COR-L47 (cell line): ENCODE data around the gene A4GALT.
"Not testable (repeated sequence)": the region's sequence is repeated elsewhere in the genome, so short reads cannot be mapped to it uniquely, and the experiment has no call there.

Experiments used
- DNase-seq: peaks from one replicate; lab custom pipeline; 2025; lab: John Stamatoyannopoulos, UW

The A4GALT gene

DNA sequence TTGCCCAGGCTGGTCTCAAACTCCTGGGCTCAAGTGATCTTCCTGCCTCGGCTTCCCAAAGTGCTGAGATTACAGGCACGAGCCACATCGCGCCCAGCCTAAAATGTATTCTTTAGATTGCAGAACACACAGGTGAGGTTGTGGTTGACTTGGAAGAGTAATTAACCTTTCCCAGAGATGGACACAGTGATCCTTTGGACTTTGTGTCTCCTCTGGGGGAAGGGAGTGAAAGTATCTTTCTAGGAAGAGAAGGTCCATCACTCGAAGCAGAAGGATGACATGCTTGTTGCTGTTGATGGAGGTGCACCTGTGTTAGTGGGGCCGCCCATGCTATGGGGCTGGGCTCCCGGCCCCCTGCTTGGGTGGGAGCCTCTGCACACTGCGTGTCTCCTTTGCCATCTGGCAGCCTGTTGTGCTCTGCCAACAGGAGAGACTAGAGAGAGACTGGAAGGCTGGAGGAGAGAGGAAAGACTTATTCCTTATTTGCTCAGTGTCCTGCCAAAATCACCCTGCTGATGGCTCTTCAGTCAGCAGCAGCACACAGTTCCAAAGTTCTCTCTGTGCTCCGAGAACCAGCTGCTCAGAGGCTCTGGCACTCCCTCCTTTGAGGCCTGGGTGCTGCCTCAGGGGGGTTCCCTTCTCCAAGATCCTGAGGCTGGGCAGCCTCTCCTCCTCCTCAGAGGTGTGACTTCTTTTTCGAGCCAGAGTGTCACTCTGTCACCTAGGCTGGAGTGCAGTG, 38.4 kb downstream of the A4GALT start:
- no peak for DNase-seq

DNA sequence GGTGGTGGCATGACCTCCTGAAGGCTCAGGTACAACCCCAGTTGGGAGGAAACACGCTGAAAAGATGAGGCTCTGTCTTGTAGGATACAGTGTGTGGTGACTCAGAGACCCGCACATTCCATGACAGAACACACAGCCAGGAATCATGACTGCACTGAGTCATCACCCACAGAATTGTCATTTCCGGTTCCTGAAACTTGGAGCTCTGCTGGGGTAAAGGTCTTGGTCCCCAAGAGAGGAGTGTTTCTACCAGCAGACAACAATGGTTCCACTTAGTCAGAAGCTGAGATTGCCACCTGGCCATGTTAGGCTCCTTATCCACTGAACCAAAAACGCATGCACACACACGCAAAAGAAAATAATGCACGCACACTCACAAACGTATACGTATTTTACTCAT, 40.0 kb downstream of the A4GALT start:
- no peak for DNase-seq

DNA sequence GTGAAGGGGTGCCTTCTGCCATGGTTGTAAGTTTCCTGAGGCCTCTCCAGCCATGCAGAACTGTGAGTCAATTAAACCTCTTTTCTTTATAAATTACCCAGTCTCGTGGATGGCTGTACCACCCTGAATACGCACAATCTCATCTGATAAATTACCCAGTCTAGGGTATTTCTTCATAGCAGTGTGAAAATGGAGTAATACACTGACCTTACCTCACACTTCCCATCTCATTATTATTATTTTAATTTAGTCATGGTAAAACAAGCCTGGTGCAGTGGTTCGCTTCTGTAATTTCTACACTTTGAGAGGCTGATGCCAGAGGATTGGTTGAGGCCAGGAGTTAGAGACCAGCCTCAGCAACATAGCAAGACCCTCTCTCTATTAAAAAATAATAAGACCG, 41.0 kb downstream of the A4GALT start:
- DNase-seq, result no peak

DNA sequence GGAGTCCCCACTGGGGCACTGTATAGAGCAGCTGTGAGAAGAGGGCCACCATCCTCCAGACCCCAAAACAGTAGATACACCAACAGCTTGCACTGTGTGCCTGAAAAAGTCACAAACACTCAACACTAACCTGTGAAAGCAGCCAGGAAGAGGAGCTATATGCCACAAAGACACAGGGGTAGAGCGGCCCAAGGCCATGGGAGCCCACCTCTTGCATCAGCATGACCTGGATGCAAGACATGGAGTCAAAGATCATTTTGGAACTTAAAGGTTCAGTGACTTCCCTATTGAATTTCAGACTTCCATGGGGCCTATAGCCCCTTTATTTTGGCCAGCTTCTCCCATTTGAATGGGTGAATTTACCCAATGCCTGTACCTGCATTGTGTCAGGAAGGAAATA, 41.8 kb downstream of the A4GALT start:
- DNase-seq, result no peak

DNA sequence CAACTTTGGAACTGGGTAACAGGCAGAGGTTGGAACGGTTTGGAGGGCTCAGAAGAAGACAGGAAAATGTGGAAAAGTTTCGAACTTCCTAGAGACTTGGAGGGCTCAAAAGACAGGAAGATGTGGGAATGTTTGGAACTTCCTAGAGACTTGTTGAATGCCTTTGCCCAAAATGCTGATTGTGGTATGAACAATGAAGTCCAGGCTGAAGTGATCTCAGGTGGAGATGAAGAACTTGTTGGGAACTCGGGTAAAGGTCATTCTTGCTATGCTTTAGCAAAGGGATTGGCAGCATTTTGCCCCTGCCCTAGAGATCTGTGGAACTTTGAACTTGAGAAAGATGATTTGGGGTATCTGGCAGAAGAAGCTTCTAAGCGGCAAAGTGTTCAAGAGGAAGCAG, 42.7 kb downstream of the A4GALT start:
- not testable (repeated sequence) for DNase-seq

DNA sequence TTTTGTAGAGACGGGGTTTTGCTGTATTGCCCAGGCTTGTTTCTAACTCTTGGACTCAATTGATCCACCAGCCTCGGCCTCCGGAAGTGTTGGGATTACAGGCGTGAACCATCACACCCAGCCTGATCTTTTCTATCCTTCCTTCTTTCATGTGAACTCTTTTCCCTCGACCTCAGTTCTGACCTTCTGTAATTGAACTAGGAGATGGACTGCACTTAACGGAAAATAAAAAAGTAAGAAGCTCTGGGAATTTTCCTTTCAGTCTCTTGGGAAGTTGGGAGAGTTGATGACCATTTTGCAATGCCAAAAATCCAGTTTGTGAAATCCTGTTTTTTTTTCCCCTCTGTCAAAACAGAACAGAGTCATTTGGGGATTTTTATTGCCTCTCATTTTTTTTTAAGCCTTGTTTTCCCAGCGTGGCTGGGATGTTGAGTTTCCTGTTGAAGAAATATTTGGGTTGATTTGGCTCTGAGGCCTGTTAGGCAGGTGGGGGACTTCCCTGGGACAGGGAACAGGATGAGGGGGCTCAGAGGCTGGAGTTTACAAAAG, 44.5 kb downstream of the A4GALT start:
- DNase-seq, result no peak

DNA sequence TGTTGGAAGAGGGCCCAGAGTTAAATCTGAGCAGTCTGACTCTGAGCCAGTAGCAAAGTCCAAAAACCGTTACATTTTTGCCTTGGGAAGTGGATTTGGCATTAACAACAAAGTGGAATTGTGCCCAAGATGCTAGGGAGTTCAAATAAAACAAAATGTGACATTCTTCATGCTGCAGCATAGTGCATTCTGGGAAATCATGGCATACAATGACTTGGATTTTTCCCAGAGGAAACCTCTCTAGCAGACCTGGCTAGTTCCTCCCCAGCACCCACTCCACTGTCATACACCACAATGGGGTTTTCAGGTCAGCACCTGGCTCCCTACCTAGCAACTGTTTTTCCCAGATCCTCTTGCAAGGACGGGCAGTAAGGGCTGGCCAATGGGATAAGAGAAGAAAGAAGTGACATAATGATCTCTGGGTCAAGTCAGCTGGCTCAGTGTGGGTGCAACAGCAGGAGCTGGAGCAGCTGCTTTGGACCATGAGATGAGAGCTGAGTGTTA, 46.7 kb downstream of the A4GALT start:
- DNase-seq, result no peak

DNA sequence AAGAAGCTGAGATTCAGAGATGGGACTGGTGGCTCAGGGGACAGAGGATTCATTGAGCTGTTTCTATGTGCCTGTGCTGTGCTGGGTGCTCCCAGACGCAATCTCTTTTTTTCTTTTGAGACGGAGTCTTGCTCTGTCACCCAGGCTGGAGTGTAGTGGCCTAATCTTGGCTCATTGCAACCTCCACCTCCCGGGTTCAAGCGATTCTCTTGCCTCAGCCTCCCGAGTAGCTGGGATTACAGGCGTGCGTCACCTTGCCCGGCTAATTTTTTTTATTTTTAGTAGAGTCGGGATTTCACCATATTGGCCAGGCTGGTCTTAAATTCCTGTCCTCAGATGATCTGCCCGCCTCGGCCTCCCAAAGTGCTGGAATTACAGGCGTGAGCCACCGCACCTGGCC, 47.6 kb downstream of the A4GALT start:
- DNase-seq, result not testable (repeated sequence)

DNA sequence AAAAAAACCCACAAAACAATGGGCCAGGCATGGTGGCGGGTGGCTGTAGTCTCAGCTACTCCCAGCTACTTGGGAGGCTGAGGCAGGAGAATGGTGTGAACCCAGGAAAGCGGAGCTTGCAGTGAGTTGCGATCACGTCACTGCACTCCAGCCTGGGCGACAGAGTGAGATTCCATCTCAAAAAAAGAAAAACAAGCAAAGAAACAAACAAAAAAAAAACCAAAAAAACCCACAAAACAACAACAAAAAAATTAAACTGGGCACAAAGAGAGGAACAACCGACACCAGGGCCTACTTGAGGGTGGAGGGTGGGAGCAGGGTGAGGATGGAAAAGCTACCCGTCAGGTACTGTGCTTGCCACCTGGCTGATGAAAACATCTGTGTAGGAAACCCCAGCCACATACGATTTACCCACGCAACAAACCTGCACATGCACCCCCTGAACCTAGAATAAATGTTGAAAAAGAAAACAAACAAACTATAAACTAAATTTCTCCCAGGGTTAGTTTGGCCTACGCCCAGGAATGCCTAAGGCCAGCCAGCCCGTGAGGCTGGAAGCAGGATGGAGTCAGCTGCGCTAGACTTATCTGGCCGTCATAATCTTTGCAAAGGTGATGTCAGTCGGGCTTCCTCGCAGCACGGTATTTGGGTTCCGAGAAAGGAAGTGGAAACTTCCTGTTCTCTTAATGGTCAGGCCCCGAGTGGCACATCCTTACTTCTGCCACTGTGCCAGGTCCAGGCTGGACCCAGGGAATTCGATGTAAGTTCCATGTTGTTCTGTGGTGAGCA, 49.6 kb downstream of the A4GALT start:
- DNase-seq, result no peak

DNA sequence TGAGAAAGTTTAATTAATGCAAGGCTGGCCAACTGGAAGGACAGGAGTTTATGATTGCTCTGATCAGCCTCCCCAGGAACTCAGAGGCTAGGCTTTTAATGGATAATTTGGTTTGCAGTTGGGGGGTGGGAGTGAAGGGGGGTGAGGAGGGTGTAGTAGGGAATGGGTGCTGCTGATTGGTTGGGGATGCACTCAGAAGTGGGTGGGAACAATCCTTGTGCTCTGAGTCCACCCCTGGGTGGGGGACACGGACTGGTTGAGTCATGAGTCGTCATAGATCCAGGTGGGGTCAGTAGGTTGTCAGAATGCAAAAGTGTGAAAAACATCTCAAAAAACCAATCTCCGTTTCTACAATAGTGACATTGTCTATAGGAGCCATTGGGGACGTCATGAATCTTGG, 50.6 kb downstream of the A4GALT start:
- no peak for DNase-seq

DNA sequence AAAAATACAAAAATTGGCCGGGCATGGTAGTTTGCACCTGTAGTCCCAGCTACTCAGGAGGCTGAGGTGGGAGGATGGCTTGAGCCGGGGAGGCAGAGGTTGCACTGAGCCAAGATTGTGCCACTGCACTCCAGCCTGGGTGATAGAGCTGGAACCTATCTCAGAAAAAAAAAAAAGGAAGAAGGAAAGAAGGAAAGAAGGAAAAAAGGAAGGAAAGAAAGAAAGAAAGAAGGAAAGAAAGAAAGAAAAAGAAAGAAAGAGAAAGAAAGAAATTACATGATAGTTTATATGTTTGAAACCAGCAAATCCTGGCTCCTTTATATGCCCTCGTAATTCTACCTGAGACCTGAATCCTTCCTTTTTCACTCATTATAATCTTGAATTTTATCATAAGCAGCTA, 54.3 kb downstream of the A4GALT start:
- DNase-seq, result not testable (repeated sequence)

DNA sequence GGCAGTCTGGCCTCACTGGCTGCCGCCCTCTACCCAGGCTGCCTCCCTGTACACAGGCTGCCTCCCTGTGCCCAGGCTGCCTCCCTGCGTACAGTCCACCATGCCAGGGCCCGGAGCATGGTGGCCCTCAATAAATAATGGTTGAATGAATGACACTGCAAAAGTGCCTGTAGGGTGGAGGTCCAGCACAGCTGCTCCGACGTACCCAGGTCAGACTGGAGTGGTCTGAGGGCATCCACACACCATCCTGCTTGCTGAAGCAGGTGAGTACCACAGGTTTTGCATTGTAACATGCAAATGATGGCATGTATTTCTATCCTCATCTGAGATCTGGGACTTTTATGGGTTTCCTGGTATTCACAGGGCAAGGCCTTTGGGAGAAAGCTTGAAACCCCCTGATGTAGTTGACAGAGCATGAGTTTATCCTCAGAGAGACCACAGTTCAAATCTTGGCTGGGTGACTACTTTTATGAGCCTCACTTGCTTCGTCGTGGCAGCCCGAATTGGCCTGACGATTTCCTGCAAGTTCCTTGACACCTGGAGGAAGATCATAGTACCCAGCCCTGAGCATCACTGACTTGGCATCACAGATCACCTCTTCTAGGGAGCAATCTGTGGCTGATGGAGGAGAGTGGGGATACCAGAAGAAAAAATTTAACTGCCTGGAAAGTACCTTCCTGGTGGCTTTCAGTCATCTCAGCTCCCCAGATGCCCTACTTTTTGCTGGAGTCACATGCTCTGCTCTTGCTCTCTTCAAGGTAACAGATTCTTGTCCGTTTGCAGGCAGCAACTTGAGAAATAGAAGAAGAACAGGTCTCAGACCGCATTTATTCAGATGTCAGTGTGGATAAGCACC, 55.5 kb downstream of the A4GALT start:
- no peak for DNase-seq

DNA sequence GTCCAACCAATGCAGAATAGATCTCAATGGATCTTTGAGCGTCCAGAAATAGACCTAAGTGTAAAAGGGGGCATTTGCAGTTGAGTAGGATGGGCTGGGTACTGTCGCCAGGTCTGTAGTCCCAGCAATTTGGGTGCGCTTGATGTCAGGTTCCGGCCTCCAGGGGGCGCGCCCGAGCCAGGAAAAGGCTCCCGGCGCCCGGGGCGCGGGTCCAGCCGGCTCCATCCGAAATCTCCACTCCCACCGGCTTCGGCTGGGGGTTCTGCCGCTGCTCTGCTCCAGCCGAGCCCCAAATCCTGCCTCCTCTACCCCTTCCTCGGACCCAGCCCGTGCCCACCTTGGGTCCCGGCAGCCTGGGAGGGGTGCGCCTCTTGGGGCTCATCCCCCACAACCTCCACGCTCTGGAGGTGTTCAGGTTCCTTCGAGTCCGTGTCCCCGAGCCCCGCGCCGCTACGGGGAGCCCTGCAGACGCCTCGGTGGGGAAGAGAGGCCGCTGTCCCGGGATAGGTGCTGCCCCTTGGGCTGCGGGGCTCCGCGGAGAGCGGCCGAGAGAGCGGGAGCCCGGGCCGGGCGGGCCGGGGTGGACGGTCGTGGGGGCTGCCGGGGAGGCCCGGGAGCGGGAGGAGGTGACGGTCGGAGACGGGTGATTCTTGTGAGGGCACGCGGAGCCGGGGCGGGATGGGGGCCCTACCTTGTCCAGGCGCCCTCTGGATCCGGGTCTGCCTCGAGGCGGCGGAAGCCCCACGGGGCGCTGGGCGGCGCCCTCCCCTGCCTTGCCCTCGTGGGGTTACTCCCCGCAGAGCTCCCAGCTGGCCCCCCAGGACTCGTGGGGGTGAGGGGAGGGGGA, 58.5 kb downstream of the A4GALT start:
- DNase-seq, result peak; percentile 48

DNA sequence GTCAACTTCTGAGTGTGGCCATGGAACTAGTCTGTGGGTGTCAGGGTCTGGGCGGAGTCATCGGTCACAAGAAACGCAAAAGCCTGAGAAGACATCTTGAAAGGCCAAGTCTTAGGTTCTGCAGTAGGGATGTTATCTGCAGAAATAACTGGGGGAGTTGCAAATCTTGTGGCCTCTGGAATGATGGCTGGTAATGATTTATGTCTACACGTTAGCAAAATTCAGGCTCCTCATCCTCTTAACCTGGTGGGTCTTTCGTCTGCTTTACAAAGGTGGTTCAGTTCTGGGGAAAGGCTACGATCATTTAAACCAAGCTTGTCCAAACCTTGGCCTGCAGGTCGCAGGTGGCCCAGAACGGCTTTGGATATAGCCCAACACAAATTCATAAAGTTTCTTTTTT, 64.1 kb downstream of the A4GALT start:
- DNase-seq, result no peak

DNA sequence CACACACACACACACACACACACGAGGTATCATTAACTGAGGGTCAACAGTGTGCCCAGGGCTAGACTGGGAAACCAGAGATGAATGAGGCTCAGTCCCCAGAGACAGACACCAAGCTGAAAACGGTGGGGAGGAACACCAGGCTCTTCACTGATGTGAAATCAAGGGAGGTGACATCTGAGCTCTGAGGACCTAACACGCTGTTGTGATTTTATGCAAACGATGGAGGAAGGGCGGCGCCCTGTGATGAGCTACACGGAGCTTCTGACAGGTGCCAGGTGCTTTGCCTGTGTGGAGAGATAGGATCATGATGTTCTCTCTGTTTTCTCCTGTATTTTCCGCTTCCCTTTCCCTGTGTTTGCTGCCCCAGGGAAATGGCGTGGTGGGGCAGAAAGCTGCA, 65.0 kb downstream of the A4GALT start:
- DNase-seq, result peak; percentile 80

DNA sequence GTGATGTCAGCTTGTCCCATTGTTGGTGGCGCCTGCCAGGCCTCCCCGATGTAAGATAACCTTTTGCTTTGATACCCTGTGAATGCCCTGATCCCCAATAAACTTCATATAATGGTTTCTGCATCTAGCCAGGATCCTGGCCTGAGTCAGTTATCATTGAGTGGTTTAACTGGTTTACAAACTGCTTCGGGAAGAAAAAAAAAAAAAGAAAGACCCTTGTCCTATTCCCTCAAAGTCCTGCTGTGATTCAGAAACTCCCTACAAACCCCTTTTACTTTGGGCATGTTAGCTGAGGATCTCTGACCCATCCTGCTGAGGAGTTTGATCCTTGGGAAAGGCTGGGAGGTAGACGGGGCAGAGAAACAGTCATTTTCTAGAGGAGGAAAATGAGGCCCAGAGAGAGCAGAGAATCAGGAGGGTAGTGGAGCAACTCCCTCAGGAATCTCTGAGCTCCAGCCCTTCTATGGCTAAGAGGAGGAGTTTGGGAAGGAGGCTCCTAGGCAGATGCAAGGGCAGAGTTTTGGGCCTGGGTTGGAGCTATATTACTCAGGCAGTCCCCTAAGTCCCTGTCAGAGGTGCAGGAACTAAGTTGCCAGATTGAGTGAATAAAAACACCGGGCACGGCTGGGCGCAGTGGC, 66.1 kb downstream of the A4GALT start:
- DNase-seq, result no peak

DNA sequence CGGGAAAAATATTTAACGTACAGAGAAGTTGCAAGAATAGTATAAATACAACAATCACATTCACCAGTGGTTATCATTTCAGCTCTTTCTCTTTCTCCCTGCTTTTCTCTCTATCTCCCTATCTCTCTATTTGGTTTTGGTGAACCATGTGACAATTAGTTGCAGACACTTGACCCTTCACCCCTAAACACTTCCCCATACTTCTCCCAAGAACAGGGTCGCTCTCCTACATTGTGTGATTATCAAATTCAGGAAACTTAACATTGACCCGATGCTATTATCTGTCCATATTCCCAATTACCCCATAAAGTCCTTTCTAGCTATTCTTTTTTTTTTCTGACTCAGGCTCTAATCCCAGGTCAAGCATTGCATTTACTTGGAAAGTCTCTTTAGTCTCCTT, 66.7 kb downstream of the A4GALT start:
- DNase-seq, result no peak

DNA sequence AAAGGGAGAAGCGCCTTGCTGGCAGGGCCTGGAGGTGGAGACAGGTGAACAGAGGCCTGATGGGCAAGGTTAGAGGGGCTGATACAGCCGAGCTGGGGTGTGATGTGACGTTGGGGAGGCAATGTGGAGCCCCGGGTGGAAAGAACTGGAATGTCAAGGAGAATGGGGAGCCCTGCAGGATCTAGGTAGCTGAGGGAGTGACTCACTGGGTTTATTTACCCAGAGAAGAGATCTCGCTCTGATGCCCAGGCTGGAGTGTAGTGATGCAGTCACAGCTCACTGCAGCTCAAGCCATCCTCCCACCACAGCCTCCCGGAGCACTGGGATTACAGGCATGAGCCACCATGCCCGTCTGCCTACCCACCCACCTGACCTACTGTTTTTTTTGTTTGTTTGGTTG, 69.5 kb downstream of the A4GALT start:
- DNase-seq, result no peak

DNA sequence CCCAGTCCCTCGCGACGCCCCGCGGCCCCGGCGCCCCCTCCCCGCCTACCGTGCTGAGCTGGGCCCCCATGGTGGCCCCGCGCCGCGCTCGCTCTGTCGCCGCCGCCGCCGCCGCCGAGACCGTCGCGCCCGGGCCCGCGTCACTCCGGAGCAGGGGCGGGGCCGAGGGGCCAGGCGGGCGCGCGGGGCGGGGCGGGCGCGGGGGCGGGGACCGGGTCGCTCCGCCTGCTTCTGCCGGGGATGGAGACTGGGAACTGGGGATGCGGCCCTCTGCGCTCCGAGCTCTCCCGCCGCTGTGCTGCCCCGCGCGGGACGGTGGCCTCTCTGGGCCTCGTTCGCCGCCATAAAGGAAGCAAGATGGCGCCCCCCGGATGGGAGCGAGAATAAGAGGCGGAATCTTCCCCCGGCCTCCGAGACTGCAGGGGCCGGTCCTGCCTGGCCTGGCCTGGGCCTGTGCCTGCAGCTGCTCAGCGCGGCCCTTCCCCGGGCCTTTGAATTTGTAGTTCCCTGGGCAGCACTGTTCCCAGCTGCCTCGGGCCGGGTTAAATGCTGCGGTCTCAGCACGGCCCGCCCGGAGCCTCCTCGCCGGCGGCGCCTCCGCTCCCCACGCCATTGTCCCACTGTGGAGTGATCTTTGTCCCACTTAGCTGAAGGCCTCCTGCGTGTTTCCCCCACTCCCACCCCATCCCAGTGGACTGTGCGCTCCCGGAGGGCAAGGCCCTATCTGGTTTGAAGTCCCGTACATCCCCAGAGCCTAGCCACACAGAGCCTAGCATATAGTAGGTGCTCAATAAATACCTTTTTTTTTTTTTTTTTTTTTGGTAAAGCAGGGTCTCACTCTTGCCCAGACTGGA, 71.2 kb downstream of the A4GALT start, which contains the start of gene CYB5R3:
TSS of gene CYB5R3 (minus strand) at position 147 of the 854 bp plus-strand sequence. CDS start at position 70, 77 bp downstream.
- DNase-seq, result peak; percentile 63
